Adrenal gland (tissue), 5 donors: ENCODE data around the gene RHEB.

Experiments used
- CTCF ChIP-seq, 6 experiments: fragments of 450-650 bp in 4 of 6; fragments of 200-600 bp in 2 of 6; sonication (generic) in 1 of 6; IDR thresholded peaks; 1 replicate in 5 of 6; 2 replicates in 1 of 6; pipeline versions ENCODE4 v1.5.1 to v1.8.0; 2016 to 2021; ENCODE audit warnings: antibody characterized with exemption in 6 of 6, mild to moderate bottlenecking in 2 of 6, moderate library complexity in 1 of 6
- POLR2A ChIP-seq, 2 donors: fragments of 450-650 bp; IDR thresholded peaks; one replicate each; pipeline ENCODE4 v1.6.1; 2017; ENCODE audit warnings: antibody characterized with exemption in 2 of 2, mild to moderate bottlenecking in 2 of 2, moderate library complexity in 1 of 2
- donor health status: DM: no; HTN: no; CAD: no.

- TF ChIP-seq POLR2A (IDR thresholded peaks at IDR 0.05): no peak
- TF ChIP-seq CTCF (IDR thresholded peaks at IDR 0.05): no peak
Observed at GRCh38 chr7:151552352-151553028, 32.8 kb upstream of the RHEB start.
